AG10803 (cell line): Measurements from ENCODE around the gene DRICH1.
A peak's percentile ranks its signal among the peaks of the same experiment; 100 is the strongest.
"Not testable (repeated sequence)": the region's sequence is repeated elsewhere in the genome, so short reads cannot be mapped to it uniquely, and the experiment has no call there.

ENCODE experiments used
- DNase-seq: peaks from one replicate; pipeline ENCODE4 v3.0.0; 2010; ENCODE audit warnings: low read depth
- H3K4me3 ChIP-seq: 2 replicates; pipeline ENCODE4 v1.5.1; 2011; ENCODE audit warnings: mild to moderate bottlenecking, low read length, control low read depth
- TF ChIP-seq, protein P1 (sequence below): conservative IDR thresholded peaks from 2 replicates; pipeline ENCODE4 v1.5.1; 2011; ENCODE audit warnings: mild to moderate bottlenecking, low read length, control low read depth, inconsistent platforms

Gene DRICH1

GRCh38 chr22:23632178-23632577, at the start of gene DRICH1:
TSS of gene DRICH1 (minus strand) at chr22:23632321. CDS start at chr22:23632023, 298 bp downstream.
- DNase-seq = no peak
- TF ChIP-seq, protein P1, sequence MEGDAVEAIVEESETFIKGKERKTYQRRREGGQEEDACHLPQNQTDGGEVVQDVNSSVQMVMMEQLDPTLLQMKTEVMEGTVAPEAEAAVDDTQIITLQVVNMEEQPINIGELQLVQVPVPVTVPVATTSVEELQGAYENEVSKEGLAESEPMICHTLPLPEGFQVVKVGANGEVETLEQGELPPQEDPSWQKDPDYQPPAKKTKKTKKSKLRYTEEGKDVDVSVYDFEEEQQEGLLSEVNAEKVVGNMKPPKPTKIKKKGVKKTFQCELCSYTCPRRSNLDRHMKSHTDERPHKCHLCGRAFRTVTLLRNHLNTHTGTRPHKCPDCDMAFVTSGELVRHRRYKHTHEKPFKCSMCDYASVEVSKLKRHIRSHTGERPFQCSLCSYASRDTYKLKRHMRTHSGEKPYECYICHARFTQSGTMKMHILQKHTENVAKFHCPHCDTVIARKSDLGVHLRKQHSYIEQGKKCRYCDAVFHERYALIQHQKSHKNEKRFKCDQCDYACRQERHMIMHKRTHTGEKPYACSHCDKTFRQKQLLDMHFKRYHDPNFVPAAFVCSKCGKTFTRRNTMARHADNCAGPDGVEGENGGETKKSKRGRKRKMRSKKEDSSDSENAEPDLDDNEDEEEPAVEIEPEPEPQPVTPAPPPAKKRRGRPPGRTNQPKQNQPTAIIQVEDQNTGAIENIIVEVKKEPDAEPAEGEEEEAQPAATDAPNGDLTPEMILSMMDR = no peak
- H3K4me3 ChIP-seq = no peak within 1 kb of the TSS

DNA sequence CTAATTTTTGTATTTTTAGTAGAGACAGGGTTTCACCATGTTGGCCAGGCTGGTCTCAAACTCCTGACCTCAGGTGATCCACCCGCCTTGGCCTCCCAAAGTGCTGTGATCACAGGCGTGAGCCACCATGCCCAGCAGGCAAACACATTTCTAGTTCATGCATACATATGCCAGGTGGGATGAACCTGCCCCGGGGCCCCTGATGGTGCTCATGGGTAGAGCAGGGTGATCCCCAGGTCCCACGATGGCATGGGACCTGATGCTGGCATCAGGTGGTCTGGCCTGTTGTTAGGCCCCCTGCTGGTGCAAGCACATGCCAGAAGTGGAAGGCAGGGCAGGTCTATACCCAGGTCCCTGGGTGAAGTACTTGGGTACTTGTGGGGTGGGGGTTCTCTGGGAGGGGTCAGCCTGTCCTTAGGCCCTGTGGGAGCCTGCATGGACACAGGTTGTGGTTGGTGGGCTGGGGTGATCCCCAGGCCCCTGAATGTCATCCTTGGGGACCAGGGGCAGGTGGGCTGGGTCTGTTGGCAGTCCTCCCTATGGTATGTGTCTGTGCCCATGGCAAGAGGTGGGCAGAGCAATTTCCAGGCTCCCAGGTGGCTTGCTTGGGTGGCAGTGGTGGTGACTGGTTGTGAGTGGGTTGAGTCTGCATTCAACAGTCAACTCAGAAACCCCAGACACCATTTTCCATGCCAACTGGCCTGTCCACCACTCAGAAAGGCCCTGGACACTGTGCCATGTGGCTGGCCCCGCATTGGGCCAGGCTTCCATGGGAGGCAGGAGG, 49.1 kb upstream of the DRICH1 start:
- TF ChIP-seq, protein P1 = no peak
- DNase-seq = no peak
- H3K4me3 ChIP-seq = no peak overlapping the region

GRCh38 chr22:23678133-23678532, 46.0 kb upstream of the DRICH1 start:
- DNase-seq = no peak
- no peak overlapping the region for H3K4me3 ChIP-seq
- TF ChIP-seq, protein P1 = no peak

DNA sequence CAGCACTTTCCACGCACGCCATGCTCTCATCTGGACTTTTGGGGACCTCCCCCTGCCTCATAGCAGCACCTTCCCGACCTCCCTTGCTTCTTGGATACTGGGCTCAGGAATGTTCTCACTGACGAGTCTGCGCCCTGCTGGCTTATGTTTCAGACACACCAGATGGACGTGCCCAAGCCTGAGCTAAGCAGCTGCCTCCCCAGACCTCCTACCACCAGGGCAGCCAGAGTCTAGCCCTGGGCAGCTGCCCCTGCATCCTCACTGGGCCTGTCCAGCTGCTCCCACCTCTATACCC, 45.5 kb upstream of the DRICH1 start:
- no peak overlapping the region for H3K4me3 ChIP-seq

GRCh38 chr22:23676841-23677700, 45.0 kb upstream of the DRICH1 start:
- DNase-seq, H3K4me3 ChIP-seq: not testable (repeated sequence)

More for the DNA sequence above, 45.5 kb upstream of the DRICH1 start:
- TF ChIP-seq, protein P1 = no peak
- no peak for DNase-seq

- TF ChIP-seq, protein P1 = no peak
- peak; percentile 27 for DNase-seq
These were observed 43.6 kb upstream of the DRICH1 start for GRCh38 chr22:23675502-23676415.

DNA sequence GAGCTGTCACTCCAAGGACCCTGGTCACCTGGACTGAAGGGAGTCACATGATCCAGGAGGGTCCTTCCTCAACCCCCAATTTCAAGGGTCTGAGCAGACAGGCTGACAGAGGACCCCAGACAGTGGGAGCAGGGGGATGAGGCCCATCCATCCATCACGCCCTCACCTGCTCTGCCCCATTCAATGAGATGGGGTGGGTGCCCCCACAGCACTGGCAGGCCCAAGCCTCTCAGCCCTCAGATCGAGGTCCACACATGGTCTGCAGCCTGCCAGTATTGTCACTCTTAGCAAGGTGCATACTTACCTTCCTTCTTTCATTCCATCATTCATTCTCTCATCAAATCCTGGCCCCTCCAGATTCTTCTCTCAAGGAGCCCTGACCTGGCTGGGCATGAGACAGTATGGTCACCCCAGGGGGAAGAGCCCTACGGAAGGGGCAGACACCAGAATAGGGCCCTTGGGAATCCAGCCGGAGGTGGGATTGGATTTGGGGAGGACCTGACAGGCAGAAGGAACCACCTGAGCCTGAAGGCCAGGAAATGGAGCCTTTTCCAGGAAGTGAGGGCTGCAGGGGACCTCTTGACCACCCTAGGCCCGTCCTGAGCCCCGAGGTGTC, 42.9 kb upstream of the DRICH1 start:
- H3K4me3 ChIP-seq, DNase-seq: not testable (repeated sequence)

More at GRCh38 chr22:23675502-23676415, 43.6 kb upstream of the DRICH1 start:
- no peak overlapping the region for H3K4me3 ChIP-seq
